Caco-2 (cell line): Measurements from ENCODE around the gene CHPT1. TPM values are rescaled to one million over a fixed set of nuclear protein-coding genes. Genes with fewer than 3 reads are reported as not detected.

Experiments
- BruUV-seq: library from RNA; stranded (reverse); fragments of 400-500 nt; replicated peaks from 2 replicates; lab custom pipeline; 2021; lab: Mats Ljungman, UMichigan
- CTCF ChIA-PET: fragments of 300-600 bp; sonication (Branson Sonifier 250); formaldehyde crosslinking; loops from one replicate; lab custom pipeline; 2022; ENCODE audit warnings: antibody characterized with exemption; lab: Charles Lee
- POLR2A ChIA-PET: fragments of 300-600 bp; sonication (Branson Sonifier 250); formaldehyde crosslinking; loops from one replicate; lab custom pipeline; 2022; ENCODE audit warnings: antibody characterized with exemption; lab: Charles Lee
- DNase-seq, 2 experiments: peaks; one replicate each; pipeline versions ENCODE4 v3.0.0 to v3.0.0-alpha.2; 2020 to 2022
- H3K27me3 ChIP-seq: replicated peaks from 2 replicates; pipeline ENCODE4 v1.6.0; 2011; ENCODE audit warnings: low read length; ENCODE audit not compliant: control insufficient read depth, insufficient read depth
- H3K36me3 ChIP-seq: 2 replicates; pipeline ENCODE4 v1.5.1; 2011; ENCODE audit warnings: low read length; ENCODE audit not compliant: control insufficient read depth, insufficient read depth
- H3K4me1 ChIP-seq: fragments of 250-450 bp; sonication (Bioruptor Pico); 2 replicates; pipeline ENCODE4 v1.5.1; 2020; ENCODE audit warnings: mild to moderate bottlenecking
- H3K4me3 ChIP-seq: 2 replicates; pipeline ENCODE4 v1.5.1; 2011; ENCODE audit warnings: low read depth, mild to moderate bottlenecking, control low read depth, low read length
- H3K9me3 ChIP-seq: fragments of 250-450 bp; sonication (Bioruptor Pico); 2 replicates; pipeline ENCODE4 v1.5.1; 2020; ENCODE audit warnings: mild to moderate bottlenecking, moderate library complexity
- H3K27ac Mint-ChIP-seq: one replicate; pipeline ENCODE4 v1.8.0; 2022; ENCODE audit warnings: mixed read lengths; ENCODE audit not compliant: unreplicated experiment
- H3K27me3 Mint-ChIP-seq: one replicate; pipeline ENCODE4 v1.8.0; 2022; ENCODE audit warnings: mixed read lengths; ENCODE audit not compliant: insufficient read depth, unreplicated experiment
- H3K36me3 Mint-ChIP-seq: one replicate; pipeline ENCODE4 v1.8.0; 2022; ENCODE audit warnings: mild to moderate bottlenecking, mixed read lengths; ENCODE audit not compliant: insufficient read depth, unreplicated experiment
- H3K4me1 Mint-ChIP-seq: one replicate; pipeline ENCODE4 v1.8.0; 2022; ENCODE audit warnings: low read depth, mixed read lengths; ENCODE audit not compliant: unreplicated experiment
- H3K4me3 Mint-ChIP-seq: one replicate; pipeline ENCODE4 v1.8.0; 2022; ENCODE audit warnings: mild to moderate bottlenecking, moderate library complexity, mixed read lengths; ENCODE audit not compliant: unreplicated experiment
- H3K9me3 Mint-ChIP-seq: one replicate; pipeline ENCODE4 v1.8.0; 2022; ENCODE audit warnings: mixed read lengths; ENCODE audit not compliant: unreplicated experiment
- intact Hi-C: fragments of 100-400 bp; cut with micrococcal nuclease; formaldehyde crosslinking; loops from one replicate; pipeline ENCODE4 v1.10.0; 2022; ENCODE audit not compliant: unreplicated experiment
- total RNA-seq: library from RNA; stranded (reverse); gene quantifications from 2 replicates; pipeline ENCODE4 v1.2.3, GENCODE V29; 2022
- TF ChIP-seq, protein P1 (sequence below), 2 experiments: fragments of 200-600 bp in 1 of 2; IDR thresholded peaks; 1 replicate in 1 of 2; 2 replicates in 1 of 2; pipeline versions ENCODE4 v1.5.1 to v1.8.0; 2011 to 2022; ENCODE audit warnings: antibody characterized with exemption in 1 of 2, control low read depth in 1 of 2, inconsistent platforms in 1 of 2, low read depth in 1 of 2, low read length in 1 of 2, mild to moderate bottlenecking in 1 of 2, moderate library complexity in 1 of 2; ENCODE audit not compliant: insufficient read depth in 1 of 2, severe bottlenecking in 1 of 2, unreplicated experiment in 1 of 2

The CHPT1 gene
- total RNA-seq, 1 experiment from 2014 or later: 54.6 TPM

GRCh38 chr12:101738920-101739665 is 41.7 kb downstream of the CHPT1 start, which contains the start of gene SYCP3:
Gene SYCP3, minus strand, starts transcription at chr12:101739462. Its CDS starts 1,527 bp downstream, at chr12:101737935.
- H3K27ac Mint-ChIP-seq: no peak within 1 kb of the TSS
- no peak within 1 kb of the TSS for H3K4me3 Mint-ChIP-seq
- ChIA-PET POLR2A (no interaction called here), CTCF (no interaction called here)
- H3K36me3 Mint-ChIP-seq: peaks cover 38% of the 10 kb centered on the region
- DNase-seq: no peak
- H3K4me1 Mint-ChIP-seq: no peaks in the 10 kb centered on the region
- H3K27me3 Mint-ChIP-seq: no peaks in the 10 kb centered on the region
- Histone ChIP-seq H3K4me3 (no peak within 1 kb of the TSS), H3K36me3 (peaks cover 4% of the 10 kb centered on the region; the same call in 1 of the 2 replicates), H3K27me3 (no peaks in the 10 kb centered on the region), H3K4me1 (no peaks in the 10 kb centered on the region), H3K9me3 (no peaks in the 10 kb centered on the region)
- intact Hi-C loops: no loop called here
- no TSS peak for BruUV-seq
- TF ChIP-seq, protein P1, sequence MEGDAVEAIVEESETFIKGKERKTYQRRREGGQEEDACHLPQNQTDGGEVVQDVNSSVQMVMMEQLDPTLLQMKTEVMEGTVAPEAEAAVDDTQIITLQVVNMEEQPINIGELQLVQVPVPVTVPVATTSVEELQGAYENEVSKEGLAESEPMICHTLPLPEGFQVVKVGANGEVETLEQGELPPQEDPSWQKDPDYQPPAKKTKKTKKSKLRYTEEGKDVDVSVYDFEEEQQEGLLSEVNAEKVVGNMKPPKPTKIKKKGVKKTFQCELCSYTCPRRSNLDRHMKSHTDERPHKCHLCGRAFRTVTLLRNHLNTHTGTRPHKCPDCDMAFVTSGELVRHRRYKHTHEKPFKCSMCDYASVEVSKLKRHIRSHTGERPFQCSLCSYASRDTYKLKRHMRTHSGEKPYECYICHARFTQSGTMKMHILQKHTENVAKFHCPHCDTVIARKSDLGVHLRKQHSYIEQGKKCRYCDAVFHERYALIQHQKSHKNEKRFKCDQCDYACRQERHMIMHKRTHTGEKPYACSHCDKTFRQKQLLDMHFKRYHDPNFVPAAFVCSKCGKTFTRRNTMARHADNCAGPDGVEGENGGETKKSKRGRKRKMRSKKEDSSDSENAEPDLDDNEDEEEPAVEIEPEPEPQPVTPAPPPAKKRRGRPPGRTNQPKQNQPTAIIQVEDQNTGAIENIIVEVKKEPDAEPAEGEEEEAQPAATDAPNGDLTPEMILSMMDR (IDR thresholded peaks at IDR 0.05; ENCODE audit: insufficient read depth in 1 of 2, low read depth in 1 of 2, low read length in 1 of 2, severe bottlenecking in 1 of 2, unreplicated experiment in 1 of 2): no peak
- H3K9me3 Mint-ChIP-seq: no peaks in the 10 kb centered on the region

- H3K36me3 ChIP-seq: peaks cover 4% of the 10 kb centered on the region; the same call in 1 of the 2 replicates
- Mint-ChIP-seq H3K27me3 (no peaks in the 10 kb centered on the region), H3K4me3 (no peak overlapping the region), H3K4me1 (no peaks in the 10 kb centered on the region), H3K9me3 (no peaks in the 10 kb centered on the region), H3K27ac (no peak overlapping the region), H3K36me3 (peaks cover 44% of the 10 kb centered on the region)
- no peaks in the 10 kb centered on the region for H3K4me1 ChIP-seq
- H3K27me3 ChIP-seq: no peaks in the 10 kb centered on the region
- POLR2A ChIA-PET: no interaction called here
- no TSS peak for BruUV-seq
- H3K9me3 ChIP-seq: 0 out of 2 replicates have a peak, but pooled peaks cover 3% of the 10 kb centered on the region
- intact Hi-C loops: no loop called here
- TF ChIP-seq, protein P1 (IDR thresholded peaks at IDR 0.05; ENCODE audit: insufficient read depth in 1 of 2, low read depth in 1 of 2, low read length in 1 of 2, severe bottlenecking in 1 of 2, unreplicated experiment in 1 of 2): no peak
- CTCF ChIA-PET: no interaction called here
- no peak for DNase-seq
- H3K4me3 ChIP-seq: no peak overlapping the region
These were observed 43.1 kb downstream of the CHPT1 start for GRCh38 chr12:101740566-101740965.

GRCh38 chr12:101740980-101741379 is 43.5 kb downstream of the CHPT1 start:
- H3K27ac Mint-ChIP-seq: no peak overlapping the region
- intact Hi-C loops: no loop called here
- H3K27me3 Mint-ChIP-seq: no peaks in the 10 kb centered on the region
- H3K9me3 Mint-ChIP-seq: no peaks in the 10 kb centered on the region
- H3K4me1 Mint-ChIP-seq: no peaks in the 10 kb centered on the region
- H3K36me3 Mint-ChIP-seq: peaks cover 44% of the 10 kb centered on the region
- Histone ChIP-seq H3K9me3 (0 out of 2 replicates have a peak, but pooled peaks cover 3% of the 10 kb centered on the region), H3K4me1 (no peaks in the 10 kb centered on the region), H3K27me3 (no peaks in the 10 kb centered on the region), H3K36me3 (peaks cover 4% of the 10 kb centered on the region; the same call in 1 of the 2 replicates), H3K4me3 (no peak overlapping the region)
- ChIA-PET CTCF (no interaction called here), POLR2A (no interaction called here)
- DNase-seq: no peak
- no peak overlapping the region for H3K4me3 Mint-ChIP-seq
- BruUV-seq: no TSS peak
- TF ChIP-seq, protein P1 (IDR thresholded peaks at IDR 0.05; ENCODE audit: insufficient read depth in 1 of 2, low read depth in 1 of 2, low read length in 1 of 2, severe bottlenecking in 1 of 2, unreplicated experiment in 1 of 2): no peak
